Activated T-helper 2 cell treated with anti-CD3 and anti-CD28 coated beads, Interferon-gamma antibody, Interleukin-2, Interleukin-4, amounts not matched to agents 10 μg/mL and 5 μg/mL and 100 μg/mL, durations not matched to agents 14 hours and 24 hours and 36 hours (primary cell): ENCODE measurements around the gene RND2. TPM values are rescaled to one million over a fixed set of nuclear protein-coding genes. Genes with fewer than 3 reads are reported as not detected.

ENCODE experiments used
- DNase-seq: peaks from one replicate; pipeline ENCODE4 v3.0.0; 2021; ENCODE audit warnings: low spot score
- H3K27ac Mint-ChIP-seq: one replicate; pipeline ENCODE4 v1.8.0; 2021; ENCODE audit warnings: mixed read lengths
- H3K27me3 Mint-ChIP-seq: one replicate; pipeline ENCODE4 v1.8.0; 2021; ENCODE audit warnings: low read depth, mixed read lengths
- H3K36me3 Mint-ChIP-seq: one replicate; pipeline ENCODE4 v1.8.0; 2021; ENCODE audit warnings: low read depth, mixed read lengths
- H3K4me1 Mint-ChIP-seq: one replicate; pipeline ENCODE4 v1.8.0; 2021; ENCODE audit warnings: low read depth, mixed read lengths
- H3K4me3 Mint-ChIP-seq: one replicate; pipeline ENCODE4 v1.8.0; 2021; ENCODE audit warnings: low read depth, mild to moderate bottlenecking, moderate library complexity, mixed read lengths
- H3K9me3 Mint-ChIP-seq: one replicate; pipeline ENCODE4 v1.8.0; 2021; ENCODE audit warnings: mixed read lengths
- intact Hi-C: fragments of 100-400 bp; cut with micrococcal nuclease; formaldehyde crosslinking; loops from one replicate; pipeline ENCODE4 v1.15.1; 2023
- total RNA-seq: library from RNA; stranded (reverse); gene quantifications from 2 replicates; pipeline ENCODE4 v1.2.3, GENCODE V29; 2022

RND2 gene
- total RNA-seq, 1 donor from 2014 or later: 0.05 TPM

- Mint-ChIP-seq H3K9me3 (no peaks in the 10 kb centered on the region), H3K4me3 (no peak overlapping the region), H3K36me3 (peaks cover 37% of the 10 kb centered on the region), H3K4me1 (peaks cover 17% of the 10 kb centered on the region), H3K27me3 (no peaks in the 10 kb centered on the region), H3K27ac (no peak overlapping the region)
- intact Hi-C loops: no loop called here
- DNase-seq: no peak
Measured at GRCh38 chr17:43014020-43014648, 10.9 kb upstream of the RND2 start.

- Mint-ChIP-seq H3K4me3 (no peak overlapping the region), H3K9me3 (no peaks in the 10 kb centered on the region), H3K4me1 (peaks cover 22% of the 10 kb centered on the region), H3K27me3 (no peaks in the 10 kb centered on the region), H3K36me3 (peaks cover 37% of the 10 kb centered on the region), H3K27ac (no peak overlapping the region)
- intact Hi-C loops: no loop called here
- DNase-seq: no peak
Measured at GRCh38 chr17:43014649-43015542, 10.1 kb upstream of the RND2 start.

- intact Hi-C loops: no loop called here
- DNase-seq: no peak
- peaks cover 19% of the 10 kb centered on the region for H3K4me1 Mint-ChIP-seq
- H3K36me3 Mint-ChIP-seq: peaks cover 32% of the 10 kb centered on the region
- H3K27me3 Mint-ChIP-seq: no peaks in the 10 kb centered on the region
- no peaks in the 10 kb centered on the region for H3K9me3 Mint-ChIP-seq
- H3K4me3 Mint-ChIP-seq: no peak overlapping the region
- no peak overlapping the region for H3K27ac Mint-ChIP-seq
Measured at GRCh38 chr17:43015579-43015978, 9.5 kb upstream of the RND2 start.

- peaks cover 18% of the 10 kb centered on the region for H3K4me1 Mint-ChIP-seq
- no peak for DNase-seq
- no peak overlapping the region for H3K4me3 Mint-ChIP-seq
- H3K36me3 Mint-ChIP-seq: peaks cover 30% of the 10 kb centered on the region
- H3K27me3 Mint-ChIP-seq: no peaks in the 10 kb centered on the region
- no peak overlapping the region for H3K27ac Mint-ChIP-seq
- intact Hi-C loops: no loop called here
- no peaks in the 10 kb centered on the region for H3K9me3 Mint-ChIP-seq
Measured at GRCh38 chr17:43016216-43016615, 8.8 kb upstream of the RND2 start.

GRCh38 chr17:43018008-43018853 is 6.8 kb upstream of the RND2 start:
- H3K4me3 Mint-ChIP-seq: no peak overlapping the region
- no peaks in the 10 kb centered on the region for H3K27me3 Mint-ChIP-seq
- H3K4me1 Mint-ChIP-seq: peaks cover 19% of the 10 kb centered on the region
- peaks cover 17% of the 10 kb centered on the region for H3K36me3 Mint-ChIP-seq
- DNase-seq: peak; percentile 37
- no peak overlapping the region for H3K27ac Mint-ChIP-seq
- H3K9me3 Mint-ChIP-seq: no peaks in the 10 kb centered on the region
- intact Hi-C loops: no loop called here

- Mint-ChIP-seq H3K9me3 (no peaks in the 10 kb centered on the region), H3K4me3 (no peak overlapping the region), H3K36me3 (peaks cover 13% of the 10 kb centered on the region), H3K27me3 (no peaks in the 10 kb centered on the region), H3K27ac (no peak overlapping the region), H3K4me1 (peaks cover 19% of the 10 kb centered on the region)
- DNase-seq: no peak
- intact Hi-C loops: no loop called here
Measured at GRCh38 chr17:43018932-43019331, 6.1 kb upstream of the RND2 start.

GRCh38 chr17:43019418-43019817 is 5.6 kb upstream of the RND2 start:
- intact Hi-C loops: no loop called here
- H3K27me3 Mint-ChIP-seq: peaks cover 2% of the 10 kb centered on the region

GRCh38 chr17:43020030-43020621 is 4.9 kb upstream of the RND2 start:
- peaks cover 3% of the 10 kb centered on the region for H3K36me3 Mint-ChIP-seq
- intact Hi-C loops: loop anchor here (5.0 kb wide), 3 partner anchors 152 to 462 kb away; partner anchors contain the start of genes DHX8 and NBR1
- no peaks in the 10 kb centered on the region for H3K9me3 Mint-ChIP-seq
- no peak overlapping the region for H3K27ac Mint-ChIP-seq
- no peak for DNase-seq
- H3K4me1 Mint-ChIP-seq: peaks cover 26% of the 10 kb centered on the region
- peaks cover 7% of the 10 kb centered on the region for H3K27me3 Mint-ChIP-seq
- peak overlapping the region; percentile 52 for H3K4me3 Mint-ChIP-seq

More at GRCh38 chr17:43019418-43019817, 5.6 kb upstream of the RND2 start:
- Mint-ChIP-seq H3K9me3 (no peaks in the 10 kb centered on the region), H3K27ac (no peak overlapping the region), H3K4me1 (peaks cover 21% of the 10 kb centered on the region), H3K36me3 (peaks cover 10% of the 10 kb centered on the region), H3K4me3 (peak overlapping the region; percentile 52)
- DNase-seq: no peak

GRCh38 chr17:43020789-43021740 is 4.0 kb upstream of the RND2 start:
- Mint-ChIP-seq H3K4me1 (peaks cover 26% of the 10 kb centered on the region), H3K27ac (no peak overlapping the region), H3K4me3 (peak overlapping the region; percentile 82), H3K27me3 (peaks cover 10% of the 10 kb centered on the region), H3K9me3 (no peaks in the 10 kb centered on the region), H3K36me3 (no peaks in the 10 kb centered on the region)
- no peak for DNase-seq
- intact Hi-C loops: loop anchor here (5.0 kb wide), 3 partner anchors 151 to 461 kb away; partner anchors contain the start of genes DHX8 and NBR1

GRCh38 chr17:43021741-43022512 is 3.1 kb upstream of the RND2 start, which contains the start of gene VAT1:
Gene VAT1, minus strand, starts transcription at chr17:43022385. Its CDS starts 63 bp downstream, at chr17:43022322.
- H3K4me3 Mint-ChIP-seq: peak within 1 kb of the TSS; percentile 82

GRCh38 chr17:43025290-43025657 is 243 bp downstream of the RND2 start:
- Mint-ChIP-seq H3K27ac (no peak overlapping the region), H3K4me1 (peaks cover 12% of the 10 kb centered on the region), H3K9me3 (no peaks in the 10 kb centered on the region), H3K27me3 (peaks cover 11% of the 10 kb centered on the region), H3K36me3 (no peaks in the 10 kb centered on the region), H3K4me3 (peak overlapping the region; percentile 55)
- intact Hi-C loops: no loop called here
- DNase-seq: no peak

More at GRCh38 chr17:43021741-43022512, 3.1 kb upstream of the RND2 start, which contains the start of gene VAT1:
- peak; percentile 49 for DNase-seq
- intact Hi-C loops: loop anchor here (5.0 kb wide), 3 partner anchors 150 to 460 kb away; partner anchors contain the start of genes DHX8 and NBR1
- H3K9me3 Mint-ChIP-seq: no peaks in the 10 kb centered on the region
- peaks cover 26% of the 10 kb centered on the region for H3K4me1 Mint-ChIP-seq
- H3K36me3 Mint-ChIP-seq: no peaks in the 10 kb centered on the region
- H3K27ac Mint-ChIP-seq: no peak within 1 kb of the TSS
- H3K27me3 Mint-ChIP-seq: peaks cover 11% of the 10 kb centered on the region
